Activated CD4-positive, alpha-beta T cell treated with anti-CD3 and anti-CD28 coated beads, Interleukin-2, Interleukin-4, amounts not matched to agents 100 ng/mL and 50 ng/mL, durations not matched to agents 16 hours and 8 hours (primary cell): ENCODE data around the gene ADAMTS12.
"Not testable (repeated sequence)": the region's sequence is repeated elsewhere in the genome, so short reads cannot be mapped to it uniquely, and the experiment has no call there.

Experiments used
- DNase-seq: peaks from one replicate; pipeline ENCODE4 v3.0.0-alpha.2; 2020; ENCODE audit warnings: low spot score

Gene ADAMTS12

GRCh38 chr5:33526755-33527154 is 365.0 kb downstream of the ADAMTS12 start:
- DNase-seq: no peak

- no peak for DNase-seq
Measured at GRCh38 chr5:33524476-33524875, 367.3 kb downstream of the ADAMTS12 start.

GRCh38 chr5:33523208-33523771 is 368.5 kb downstream of the ADAMTS12 start:
- DNase-seq: no peak

- DNase-seq: no peak
Measured at GRCh38 chr5:33516421-33516820, 375.4 kb downstream of the ADAMTS12 start.

GRCh38 chr5:33515366-33515765 is 376.4 kb downstream of the ADAMTS12 start:
- DNase-seq: not testable (repeated sequence)

- no peak for DNase-seq
Measured at GRCh38 chr5:33513462-33514185, 378.2 kb downstream of the ADAMTS12 start.

GRCh38 chr5:33509036-33509435 is 382.8 kb downstream of the ADAMTS12 start:
- no peak for DNase-seq

- no peak for DNase-seq
Measured at GRCh38 chr5:33507426-33507825, 384.4 kb downstream of the ADAMTS12 start.

- DNase-seq: no peak
Measured at GRCh38 chr5:33504570-33504969, 387.2 kb downstream of the ADAMTS12 start.

- DNase-seq: no peak
Measured at GRCh38 chr5:33501899-33502298, 389.9 kb downstream of the ADAMTS12 start.

GRCh38 chr5:33501260-33501659 is 390.5 kb downstream of the ADAMTS12 start:
- no peak for DNase-seq

- DNase-seq: no peak
Measured at GRCh38 chr5:33494466-33494865, 397.3 kb downstream of the ADAMTS12 start.

- no peak for DNase-seq
Measured at GRCh38 chr5:33491941-33492340, 399.8 kb downstream of the ADAMTS12 start.

GRCh38 chr5:33490071-33490665 is 401.6 kb downstream of the ADAMTS12 start:
- no peak for DNase-seq

- DNase-seq: no peak
Measured at GRCh38 chr5:33489481-33490067, 402.2 kb downstream of the ADAMTS12 start.

- DNase-seq: no peak
Measured at GRCh38 chr5:33488558-33489355, 403.0 kb downstream of the ADAMTS12 start.

GRCh38 chr5:33487236-33487635 is 404.6 kb downstream of the ADAMTS12 start:
- DNase-seq: no peak

- DNase-seq: no peak
Measured at GRCh38 chr5:33482335-33482734, 409.5 kb downstream of the ADAMTS12 start.

GRCh38 chr5:33480876-33481275 is 410.9 kb downstream of the ADAMTS12 start:
- DNase-seq: no peak

GRCh38 chr5:33479311-33479710 is 412.5 kb downstream of the ADAMTS12 start:
- DNase-seq: no peak

- DNase-seq: no peak
Measured at GRCh38 chr5:33477816-33478215, 414.0 kb downstream of the ADAMTS12 start.

- no peak for DNase-seq
Measured at GRCh38 chr5:33476992-33477391, 414.8 kb downstream of the ADAMTS12 start.
